ENCODE measurements around the gene NOTCH3.

Gene NOTCH3

DNA sequence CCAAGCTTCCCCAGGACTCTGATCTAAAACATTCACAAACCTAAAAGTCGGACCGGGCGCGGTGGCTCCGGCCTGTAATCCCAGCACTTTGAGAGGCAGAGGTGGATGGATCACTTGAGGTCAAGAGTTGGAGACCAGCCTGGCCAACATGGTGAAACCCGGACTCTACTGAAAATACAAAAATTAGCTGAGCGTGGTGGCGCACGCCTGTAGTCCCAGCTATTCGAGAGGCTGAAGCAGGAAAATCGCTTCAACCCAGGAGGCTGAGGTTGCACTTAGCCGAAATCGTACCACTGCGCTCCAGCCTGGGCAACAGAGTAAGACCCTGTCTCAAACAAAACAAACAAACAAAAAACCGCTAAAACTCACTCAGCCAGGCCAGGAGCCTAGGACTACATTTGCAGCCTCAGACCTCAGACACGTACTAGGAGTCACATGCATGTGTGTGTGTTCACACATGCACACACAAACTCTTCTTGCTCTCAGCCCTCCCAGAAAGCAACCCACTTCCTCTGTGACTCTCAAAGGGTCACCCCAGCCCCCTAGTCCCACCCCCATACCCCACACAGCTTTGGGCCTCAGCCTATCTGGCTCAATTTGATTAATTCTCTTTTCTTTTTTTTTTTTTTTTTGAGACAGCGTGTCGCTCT, 704 bp upstream of the NOTCH3 start:
- H3K36me3 ChIP-seq (replicated peaks in 1 of 2; ENCODE audit: control insufficient read depth in 2 of 2, insufficient read depth in 2 of 2, low read length in 2 of 2) = peaks cover 14 to 29% of the 10 kb centered on the region in 2 donors
- peak overlapping the region; percentile 40 for H3K4me2 ChIP-seq (ENCODE audit: insufficient read depth, low read length, poor library complexity, severe bottlenecking)
- H3K27me3 ChIP-seq (ENCODE audit: control insufficient read depth in 3 of 3, insufficient read depth in 3 of 3, low read depth in 1 of 3, low read length in 3 of 3) = no peaks in the 10 kb centered on the region
- H3K9me3 ChIP-seq (replicated peaks in 1 of 2; ENCODE audit: control insufficient read depth in 2 of 2, insufficient read depth in 1 of 2, low read depth in 1 of 2, low read length in 2 of 2) = peaks cover 0 to 8% of the 10 kb centered on the region in 2 donors
- H3K4me3 ChIP-seq (ENCODE audit: low read length in 2 of 2) = peak overlapping the region; percentile 50 to 77
- H3K9ac ChIP-seq (ENCODE audit: low read depth, low read length, poor library complexity) = no peak overlapping the region
- H2AK5ac ChIP-seq (ENCODE audit: low read depth, low read length) = peak overlapping the region; percentile 63
- H4K91ac ChIP-seq (ENCODE audit: low read depth, low read length, poor library complexity) = peak overlapping the region; percentile 53
- H2BK15ac ChIP-seq (ENCODE audit: low read length) = peak overlapping the region; percentile 94
- H2BK12ac ChIP-seq (ENCODE audit: low read length) = peak overlapping the region; percentile 73
- no peak overlapping the region for H4K8ac ChIP-seq (ENCODE audit: low read depth, low read length)
- H2BK120ac ChIP-seq (ENCODE audit: low read depth, low read length) = no peak overlapping the region
- peak overlapping the region; percentile 91 for H2AFZ ChIP-seq (ENCODE audit: low read length)
- H3K18ac ChIP-seq (ENCODE audit: low read length) = peak overlapping the region; percentile 93
- peak overlapping the region; percentile 97 for H2BK5ac ChIP-seq (ENCODE audit: low read length)
- peaks cover 11% of the 10 kb centered on the region for H3K79me1 ChIP-seq (ENCODE audit: low read depth, low read length)
- no peak for DNase-seq (ENCODE audit: low spot score)
- H3K14ac ChIP-seq (ENCODE audit: low read length) = peak overlapping the region; percentile 82
- H3K4me1 ChIP-seq (ENCODE audit: control insufficient read depth in 2 of 2, insufficient read depth in 1 of 2, low read depth in 1 of 2, low read length in 2 of 2) = peaks cover 7 to 11% of the 10 kb centered on the region in 2 donors
- H3K4ac ChIP-seq (ENCODE audit: low read length) = peak overlapping the region; percentile 84
- no peak overlapping the region for H3K23ac ChIP-seq (ENCODE audit: low read depth, low read length, poor library complexity)
- H3K27ac ChIP-seq (replicated peaks; ENCODE audit: low read length) = no peak overlapping the region
- WGBS, 2 donors (ENCODE audit: extremely low coverage in 2 of 2, insufficient read length in 2 of 2, insufficient replicate concordance in 1 of 2) = no CpG with 5 or more reads among the region's 18 CpGs

DNA sequence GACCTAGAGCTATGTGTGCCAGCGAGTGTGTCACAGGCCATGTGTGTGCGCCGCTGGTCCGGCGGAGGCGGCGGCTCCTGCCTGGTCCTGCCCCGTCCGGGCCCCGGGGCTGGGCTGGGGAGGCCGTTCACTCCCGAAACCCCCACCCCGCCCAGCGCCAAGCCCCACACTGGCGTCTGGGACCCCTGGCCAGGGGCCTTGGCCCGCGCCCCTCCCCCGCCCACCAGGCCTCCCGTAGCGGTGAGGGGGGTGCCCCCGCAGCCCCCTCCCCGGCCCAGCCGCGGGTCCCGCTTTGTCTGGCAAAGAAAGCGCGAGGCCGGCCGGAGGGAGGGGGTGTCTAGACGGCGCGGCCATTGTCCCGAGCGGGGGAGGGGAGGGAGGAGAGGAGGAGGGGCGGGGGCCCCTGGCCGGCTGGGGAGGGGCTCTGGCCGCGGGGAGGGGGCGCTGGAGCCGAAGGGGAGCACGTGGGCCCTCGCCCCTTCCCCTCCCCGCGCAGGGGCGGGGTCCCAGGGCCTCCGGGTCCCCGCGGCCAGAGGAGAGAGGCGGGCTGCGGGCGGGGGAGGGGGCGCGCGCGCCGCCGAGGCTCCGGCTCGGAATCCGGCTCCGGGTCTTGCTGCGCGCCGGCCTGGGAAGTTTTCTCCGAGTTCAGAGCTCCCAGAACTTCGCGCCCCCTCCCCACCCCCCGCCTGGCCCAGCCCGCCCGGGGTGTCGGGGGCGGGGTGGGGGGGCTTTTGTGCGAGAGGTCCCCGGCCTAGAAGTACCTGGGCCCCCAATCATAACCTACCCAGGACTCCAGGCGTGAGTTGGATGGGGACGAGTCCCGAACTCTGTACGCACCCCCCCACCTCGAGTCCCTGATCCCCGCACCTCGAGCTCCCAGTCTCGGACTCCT, 888 bp downstream of the NOTCH3 start:
- peak overlapping the region; percentile 59 for H3K27ac ChIP-seq (replicated peaks; ENCODE audit: low read length)
- peak; percentile 83 for DNase-seq (ENCODE audit: low spot score)

DNA sequence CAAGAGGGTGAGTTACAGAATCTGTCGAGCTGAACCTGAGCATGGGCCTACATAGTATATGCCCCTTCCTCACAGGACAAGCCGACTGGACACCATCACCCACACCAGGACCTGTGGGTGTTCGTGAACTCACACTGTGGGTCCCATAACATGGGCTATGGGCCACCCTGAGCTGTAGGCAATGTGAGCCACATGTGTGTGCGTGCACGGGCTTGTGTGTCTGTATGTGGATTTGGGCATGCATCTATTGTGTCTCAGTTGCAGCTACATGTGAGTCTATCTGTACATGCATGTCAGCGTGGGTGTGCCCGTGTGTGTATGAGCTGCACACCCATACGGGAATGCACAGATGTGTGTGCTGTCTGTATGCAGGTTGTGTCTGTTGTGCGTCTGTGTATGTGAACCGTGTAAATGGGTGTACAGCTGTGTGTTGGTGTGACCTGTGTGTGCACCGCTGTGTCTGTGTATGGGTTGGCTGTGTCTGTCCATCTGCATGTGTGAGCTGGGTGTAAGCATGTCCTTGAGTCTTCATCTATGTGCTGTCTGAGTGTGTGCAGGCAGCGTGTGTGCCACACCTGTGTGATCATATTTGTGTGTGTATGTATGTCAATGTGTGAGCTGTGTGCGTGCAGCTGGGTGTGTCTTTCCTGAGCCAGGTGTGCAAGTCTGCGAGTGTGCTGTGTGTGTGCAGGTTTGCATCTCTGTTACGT, 1.7 kb downstream of the NOTCH3 start:
- Histone ChIP-seq H2BK12ac (ENCODE audit: low read length) (peak overlapping the region; percentile 48), H4K8ac (ENCODE audit: low read depth, low read length) (no peak overlapping the region), H3K4me2 (ENCODE audit: insufficient read depth, low read length, poor library complexity, severe bottlenecking) (peak overlapping the region; percentile 45), H3K27me3 (ENCODE audit: control insufficient read depth in 3 of 3, insufficient read depth in 3 of 3, low read depth in 1 of 3, low read length in 3 of 3) (no peaks in the 10 kb centered on the region), H2BK120ac (ENCODE audit: low read depth, low read length) (no peak overlapping the region), H3K79me1 (ENCODE audit: low read depth, low read length) (peaks cover 21% of the 10 kb centered on the region), H3K36me3 (replicated peaks in 1 of 2; ENCODE audit: control insufficient read depth in 2 of 2, insufficient read depth in 2 of 2, low read length in 2 of 2) (peaks cover 16 to 42% of the 10 kb centered on the region in 2 donors), H3K18ac (ENCODE audit: low read length) (peak overlapping the region; percentile 13), H3K27ac (replicated peaks; ENCODE audit: low read length) (no peak overlapping the region), H2BK15ac (ENCODE audit: low read length) (peak overlapping the region; percentile 40), H2AK5ac (ENCODE audit: low read depth, low read length) (peak overlapping the region; percentile 68), H3K4ac (ENCODE audit: low read length) (peak overlapping the region; percentile 2), H3K4me1 (ENCODE audit: control insufficient read depth in 2 of 2, insufficient read depth in 1 of 2, low read depth in 1 of 2, low read length in 2 of 2) (peaks cover 9 to 17% of the 10 kb centered on the region in 2 donors), H3K9ac (ENCODE audit: low read depth, low read length, poor library complexity) (peak overlapping the region; percentile 88), H2AFZ (ENCODE audit: low read length) (peak overlapping the region; percentile 32), H3K14ac (ENCODE audit: low read length) (peak overlapping the region; percentile 56), H3K4me3 (ENCODE audit: low read length in 2 of 2) (peak overlapping the region; percentile 72 to 77), H4K91ac (ENCODE audit: low read depth, low read length, poor library complexity) (peak overlapping the region; percentile 4), H2BK5ac (ENCODE audit: low read length) (no peak overlapping the region), H3K9me3 (replicated peaks in 1 of 2; ENCODE audit: control insufficient read depth in 2 of 2, insufficient read depth in 1 of 2, low read depth in 1 of 2, low read length in 2 of 2) (peaks cover 0 to 5% of the 10 kb centered on the region in 2 donors), H3K23ac (ENCODE audit: low read depth, low read length, poor library complexity) (peak overlapping the region; percentile 4)
- no CpG with 5 or more reads among the region's 15 CpGs for WGBS, 2 donors (ENCODE audit: extremely low coverage in 2 of 2, insufficient read length in 2 of 2, insufficient replicate concordance in 1 of 2)
- no peak for DNase-seq (ENCODE audit: low spot score)

More for the DNA sequence above, 888 bp downstream of the NOTCH3 start:
- H3K4me3 ChIP-seq (ENCODE audit: low read length in 2 of 2) = peak overlapping the region; percentile 77 to 88
- H3K27me3 ChIP-seq (ENCODE audit: control insufficient read depth in 3 of 3, insufficient read depth in 3 of 3, low read depth in 1 of 3, low read length in 3 of 3) = no peaks in the 10 kb centered on the region
- peak overlapping the region; percentile 4 for H4K91ac ChIP-seq (ENCODE audit: low read depth, low read length, poor library complexity)
- peaks cover 14 to 36% of the 10 kb centered on the region in 2 donors for H3K36me3 ChIP-seq (replicated peaks in 1 of 2; ENCODE audit: control insufficient read depth in 2 of 2, insufficient read depth in 2 of 2, low read length in 2 of 2)
- H2AFZ ChIP-seq (ENCODE audit: low read length) = peak overlapping the region; percentile 91
- peaks cover 0 to 5% of the 10 kb centered on the region in 2 donors for H3K9me3 ChIP-seq (replicated peaks in 1 of 2; ENCODE audit: control insufficient read depth in 2 of 2, insufficient read depth in 1 of 2, low read depth in 1 of 2, low read length in 2 of 2)
- H2BK12ac ChIP-seq (ENCODE audit: low read length) = no peak overlapping the region
- WGBS, 2 donors (ENCODE audit: extremely low coverage in 2 of 2, insufficient read length in 2 of 2, insufficient replicate concordance in 1 of 2) = no CpG with 5 or more reads among the region's 82 CpGs
- H3K4ac ChIP-seq (ENCODE audit: low read length) = peak overlapping the region; percentile 38
- H3K23ac ChIP-seq (ENCODE audit: low read depth, low read length, poor library complexity) = peak overlapping the region; percentile 4
- H3K18ac ChIP-seq (ENCODE audit: low read length) = peak overlapping the region; percentile 96
- H2BK5ac ChIP-seq (ENCODE audit: low read length) = peak overlapping the region; percentile 97
- no peak overlapping the region for H3K14ac ChIP-seq (ENCODE audit: low read length)
- no peak overlapping the region for H4K8ac ChIP-seq (ENCODE audit: low read depth, low read length)
- peak overlapping the region; percentile 96 for H2BK15ac ChIP-seq (ENCODE audit: low read length)
- H3K79me1 ChIP-seq (ENCODE audit: low read depth, low read length) = peaks cover 15% of the 10 kb centered on the region
- H3K4me2 ChIP-seq (ENCODE audit: insufficient read depth, low read length, poor library complexity, severe bottlenecking) = peak overlapping the region; percentile 75
- peak overlapping the region; percentile 89 for H3K9ac ChIP-seq (ENCODE audit: low read depth, low read length, poor library complexity)
- peak overlapping the region; percentile 82 for H2AK5ac ChIP-seq (ENCODE audit: low read depth, low read length)
- H2BK120ac ChIP-seq (ENCODE audit: low read depth, low read length) = no peak overlapping the region
- H3K4me1 ChIP-seq (ENCODE audit: control insufficient read depth in 2 of 2, insufficient read depth in 1 of 2, low read depth in 1 of 2, low read length in 2 of 2) = peaks cover 7 to 14% of the 10 kb centered on the region in 2 donors
